WTC11 (cell line): ENCODE data around the gene PRR14L. TPM values are rescaled to one million over a fixed set of nuclear protein-coding genes. Genes with fewer than 3 reads are reported as not detected.

Experiments
- ATAC-seq: fragments of 200-7000 bp; cut with Tn5 transposase; 2 replicates; pipeline ENCODE4 v1.10.0; 2021; ENCODE audit warnings: mild to moderate bottlenecking, moderate library complexity
- CTCF ChIA-PET: fragments of 300-600 bp; sonication (Branson Sonifier 250); formaldehyde crosslinking; loops from one replicate; lab custom pipeline; 2021; ENCODE audit warnings: antibody characterized with exemption; lab: Charles Lee
- POLR2A ChIA-PET: fragments of 350-600 bp; sonication (Branson Sonifier 250); formaldehyde crosslinking; loops from one replicate; lab custom pipeline; 2021; ENCODE audit warnings: antibody characterized with exemption; lab: Charles Lee
- DNase-seq: peaks from one replicate; pipeline ENCODE4 v3.0.0; 2021; ENCODE audit warnings: low spot score
- H3K27ac Mint-ChIP-seq: 2 replicates; pipeline ENCODE4 v1.8.0; 2021; ENCODE audit warnings: mixed read lengths
- H3K27me3 Mint-ChIP-seq: 2 replicates; pipeline ENCODE4 v1.8.0; 2021; ENCODE audit warnings: low read depth, mild to moderate bottlenecking, moderate library complexity, mixed read lengths
- H3K36me3 Mint-ChIP-seq: 2 replicates; pipeline ENCODE4 v1.8.0; 2021; ENCODE audit warnings: mixed read lengths
- H3K4me1 Mint-ChIP-seq: 2 replicates; pipeline ENCODE4 v1.8.0; 2022; ENCODE audit warnings: mixed read lengths
- H3K4me3 Mint-ChIP-seq: 2 replicates; pipeline ENCODE4 v1.8.0; 2021; ENCODE audit warnings: mild to moderate bottlenecking, moderate library complexity, mixed read lengths
- H3K9me3 Mint-ChIP-seq: 2 replicates; pipeline ENCODE4 v1.8.0; 2021; ENCODE audit warnings: mixed read lengths
- ARID4B ChIP-seq: sonication (generic); formaldehyde crosslinking; IDR thresholded peaks from 2 replicates; pipeline ENCODE4 v1.8.0; 2023; ENCODE audit warnings: missing genetic modification reagents, mild to moderate bottlenecking, borderline replicate concordance
- ATF1 ChIP-seq: sonication (generic); formaldehyde crosslinking; IDR thresholded peaks from 2 replicates; pipeline ENCODE4 v1.8.1; 2023; ENCODE audit warnings: mild to moderate bottlenecking, moderate library complexity, missing genetic modification reagents
- CBFB ChIP-seq: sonication (generic); formaldehyde crosslinking; IDR thresholded peaks from 2 replicates; pipeline ENCODE4 v1.8.1; 2022; ENCODE audit warnings: mild to moderate bottlenecking, low read depth, missing genetic modification reagents
- CREB1 ChIP-seq: sonication (generic); formaldehyde crosslinking; IDR thresholded peaks from 2 replicates; pipeline ENCODE4 v1.8.0; 2023; ENCODE audit warnings: mild to moderate bottlenecking, missing genetic modification reagents
- CREM ChIP-seq: sonication (generic); formaldehyde crosslinking; IDR thresholded peaks from 2 replicates; pipeline ENCODE4 v1.8.1; 2022; ENCODE audit warnings: mild to moderate bottlenecking, missing genetic modification reagents, moderate library complexity
- E2F1 ChIP-seq: sonication (generic); formaldehyde crosslinking; IDR thresholded peaks from 2 replicates; pipeline ENCODE4 v1.8.0; 2022; ENCODE audit warnings: mild to moderate bottlenecking, missing genetic modification reagents
- E2F5 ChIP-seq: sonication (generic); formaldehyde crosslinking; IDR thresholded peaks from 2 replicates; pipeline ENCODE4 v1.8.1; 2022; ENCODE audit warnings: mild to moderate bottlenecking, moderate library complexity, missing genetic modification reagents
- ELF4 ChIP-seq: sonication (generic); formaldehyde crosslinking; IDR thresholded peaks from 2 replicates; pipeline ENCODE4 v1.8.1; 2022; ENCODE audit warnings: low read depth, mild to moderate bottlenecking, moderate library complexity, missing genetic modification reagents
- FOXP1 ChIP-seq: sonication (generic); formaldehyde crosslinking; IDR thresholded peaks from 2 replicates; pipeline ENCODE4 v1.8.0; 2022; ENCODE audit warnings: missing genetic modification reagents, mild to moderate bottlenecking, moderate library complexity, borderline replicate concordance
- GABPB1 ChIP-seq: sonication (generic); formaldehyde crosslinking; IDR thresholded peaks from 2 replicates; pipeline ENCODE4 v1.8.1; 2023; ENCODE audit warnings: mild to moderate bottlenecking, missing genetic modification reagents
- GTF2I ChIP-seq: fragments of 250-450 bp; sonication (Bioruptor Pico); conservative IDR thresholded peaks from 2 replicates; pipeline ENCODE4 v1.4.0; 2021; ENCODE audit warnings: mild to moderate bottlenecking
- HMGA2 ChIP-seq: fragments of 250-450 bp; sonication (Bioruptor Pico); IDR thresholded peaks from 2 replicates; pipeline ENCODE4 v1.4.0; 2021; ENCODE audit warnings: mild to moderate bottlenecking, moderate library complexity
- HMGXB4 ChIP-seq: sonication (generic); formaldehyde crosslinking; IDR thresholded peaks from 2 replicates; pipeline ENCODE4 v1.8.1; 2023; ENCODE audit warnings: mild to moderate bottlenecking, moderate library complexity, missing genetic modification reagents
- KAT7 ChIP-seq: sonication (generic); formaldehyde crosslinking; IDR thresholded peaks from 2 replicates; pipeline ENCODE4 v1.8.1; 2023; ENCODE audit warnings: missing genetic modification reagents, mild to moderate bottlenecking, borderline replicate concordance
- MAX ChIP-seq: sonication (generic); formaldehyde crosslinking; IDR thresholded peaks from 2 replicates; pipeline ENCODE4 v1.8.0; 2022; ENCODE audit warnings: mild to moderate bottlenecking, missing genetic modification reagents
- MLX ChIP-seq: sonication (generic); formaldehyde crosslinking; IDR thresholded peaks from 2 replicates; pipeline ENCODE4 v1.8.1; 2023; ENCODE audit warnings: mild to moderate bottlenecking, missing genetic modification reagents, moderate library complexity
- NR3C1 ChIP-seq: sonication (generic); formaldehyde crosslinking; conservative IDR thresholded peaks from 2 replicates; pipeline ENCODE4 v1.8.1; 2023; ENCODE audit warnings: low read depth, mild to moderate bottlenecking, missing genetic modification reagents
- OVOL2 ChIP-seq: fragments of 250-450 bp; sonication (Bioruptor Pico); IDR thresholded peaks from 2 replicates; pipeline ENCODE4 v1.9.0; 2021; ENCODE audit warnings: mild to moderate bottlenecking, borderline replicate concordance
- RELA ChIP-seq: sonication (generic); formaldehyde crosslinking; IDR thresholded peaks from 2 replicates; pipeline ENCODE4 v1.8.1; 2022; ENCODE audit warnings: missing genetic modification reagents, mild to moderate bottlenecking, borderline replicate concordance
- ZBTB43 ChIP-seq: sonication (generic); formaldehyde crosslinking; IDR thresholded peaks from 2 replicates; pipeline ENCODE4 v1.8.1; 2023; ENCODE audit warnings: mild to moderate bottlenecking, missing genetic modification reagents
- ZNF232 ChIP-seq: sonication (generic); formaldehyde crosslinking; IDR thresholded peaks from 2 replicates; pipeline ENCODE4 v1.8.0; 2022; ENCODE audit warnings: mild to moderate bottlenecking, missing genetic modification reagents
- ZNF263 ChIP-seq: sonication (generic); formaldehyde crosslinking; IDR thresholded peaks from 2 replicates; pipeline ENCODE4 v1.8.1; 2022; ENCODE audit warnings: low read depth, mild to moderate bottlenecking, moderate library complexity, missing genetic modification reagents
- total RNA-seq: library from RNA; stranded (reverse); gene quantifications from 3 replicates; pipeline ENCODE4 v1.2.3, GENCODE V29; 2021

PRR14L gene
- total RNA-seq, 1 experiment from 2014 or later = 90.1 TPM

- peak overlapping the region; percentile 91 for H3K27ac Mint-ChIP-seq
- H3K27me3 Mint-ChIP-seq = no peaks in the 10 kb centered on the region
- no peak for TF ChIP-seq CREM (CRISPR knock-in tag)
- TF ChIP-seq GABPB1 (CRISPR knock-in tag) = peak; percentile 59; the same call in 1 of the 2 replicates
- CTCF ChIA-PET = interaction anchor here (1.0 to 1.7 kb wide), 3 partner anchors 27 to 216 kb away, joined by 3 to 7 read pairs (median 7); no protein-coding TSS in a partner anchor
- peaks cover 15% of the 10 kb centered on the region for H3K36me3 Mint-ChIP-seq
- H3K4me3 Mint-ChIP-seq = peak overlapping the region; percentile 81
- no peaks in the 10 kb centered on the region for H3K9me3 Mint-ChIP-seq
- DNase-seq (no peak), ATAC-seq (no peak)
- POLR2A ChIA-PET = no interaction called here
- H3K4me1 Mint-ChIP-seq = peaks cover 29% of the 10 kb centered on the region
Measured at GRCh38 chr22:31754813-31755212, 4.9 kb upstream of the PRR14L start.

GRCh38 chr22:31753634-31754501, 3.9 kb upstream of the PRR14L start, which contains the start of gene DEPDC5:
TSS of gene DEPDC5 (plus strand) at chr22:31754019. CDS start at chr22:31754922, 903 bp downstream.
- POLR2A ChIA-PET = interaction anchor here (0.6 to 1.2 kb wide), 6 partner anchors 13 to 712 kb away, joined by 3 to 6 read pairs (median 4); partner anchors contain the start of gene PISD
- DNase-seq = peak; percentile 98
- Mint-ChIP-seq H3K27ac (peak within 1 kb of the TSS; percentile 100), H3K9me3 (no peaks in the 10 kb centered on the region), H3K27me3 (no peaks in the 10 kb centered on the region), H3K4me3 (peak within 1 kb of the TSS; percentile 81), H3K4me1 (peaks cover 29% of the 10 kb centered on the region), H3K36me3 (peaks cover 9% of the 10 kb centered on the region; the same call in 1 of the 2 replicates)
- CTCF ChIA-PET = interaction anchor here (1.2 to 3.9 kb wide), 4 partner anchors 86 to 217 kb away, joined by 3 to 38 read pairs (median 6); no protein-coding TSS in a partner anchor
- ATAC-seq = peak; percentile 78
- TF ChIP-seq GTF2I (CRISPR knock-in tag) (peak; percentile 98), MAX (CRISPR knock-in tag) (peak; percentile 80), CREM (CRISPR knock-in tag) (no peak), HMGA2 (CRISPR knock-in tag) (no peak), ARID4B (CRISPR knock-in tag) (0 out of 2 replicates have a peak, but pooled peaks have one; percentile 41), ZNF263 (no peak), E2F1 (CRISPR knock-in tag) (no peak), HMGXB4 (peak; percentile 55; the same call in 1 of the 2 replicates), CREB1 (CRISPR knock-in tag) (no peak), NR3C1 (CRISPR knock-in tag) (no peak), ATF1 (CRISPR knock-in tag) (no peak), OVOL2 (CRISPR knock-in tag) (no peak), RELA (CRISPR knock-in tag) (no peak), FOXP1 (CRISPR knock-in tag) (no peak), KAT7 (CRISPR knock-in tag) (no peak), ZBTB43 (CRISPR knock-in tag) (no peak), CBFB (CRISPR knock-in tag) (no peak), ELF4 (no peak), ZNF232 (CRISPR knock-in tag) (no peak), MLX (CRISPR knock-in tag) (no peak), E2F5 (CRISPR knock-in tag) (peak; percentile 98)
